GM12892 (cell line): ENCODE results near the gene GIPC3.

Experiments used
- POLR2A ChIP-seq: IDR thresholded peaks from 2 replicates; pipeline ENCODE4 v1.6.1; 2011; ENCODE audit warnings: low read depth, low read length, control low read depth
- TAF1 ChIP-seq: IDR thresholded peaks from 2 replicates; pipeline ENCODE4 v1.6.1; 2011; ENCODE audit warnings: low read depth, mild to moderate bottlenecking, control low read depth, low read length, borderline replicate concordance

- TF ChIP-seq POLR2A (no peak), TAF1 (no peak)
Observed at GRCh38 chr19:3621689-3622088, 36.4 kb downstream of the GIPC3 start.
